ENCODE results near the gene NUBP2. TPM values are rescaled to one million over a fixed set of nuclear protein-coding genes. Genes with fewer than 3 reads are reported as not detected.

Gene NUBP2
- polyA plus RNA-seq, 3 donors = 53.8 to 71.8 (median 59.2) TPM

DNA sequence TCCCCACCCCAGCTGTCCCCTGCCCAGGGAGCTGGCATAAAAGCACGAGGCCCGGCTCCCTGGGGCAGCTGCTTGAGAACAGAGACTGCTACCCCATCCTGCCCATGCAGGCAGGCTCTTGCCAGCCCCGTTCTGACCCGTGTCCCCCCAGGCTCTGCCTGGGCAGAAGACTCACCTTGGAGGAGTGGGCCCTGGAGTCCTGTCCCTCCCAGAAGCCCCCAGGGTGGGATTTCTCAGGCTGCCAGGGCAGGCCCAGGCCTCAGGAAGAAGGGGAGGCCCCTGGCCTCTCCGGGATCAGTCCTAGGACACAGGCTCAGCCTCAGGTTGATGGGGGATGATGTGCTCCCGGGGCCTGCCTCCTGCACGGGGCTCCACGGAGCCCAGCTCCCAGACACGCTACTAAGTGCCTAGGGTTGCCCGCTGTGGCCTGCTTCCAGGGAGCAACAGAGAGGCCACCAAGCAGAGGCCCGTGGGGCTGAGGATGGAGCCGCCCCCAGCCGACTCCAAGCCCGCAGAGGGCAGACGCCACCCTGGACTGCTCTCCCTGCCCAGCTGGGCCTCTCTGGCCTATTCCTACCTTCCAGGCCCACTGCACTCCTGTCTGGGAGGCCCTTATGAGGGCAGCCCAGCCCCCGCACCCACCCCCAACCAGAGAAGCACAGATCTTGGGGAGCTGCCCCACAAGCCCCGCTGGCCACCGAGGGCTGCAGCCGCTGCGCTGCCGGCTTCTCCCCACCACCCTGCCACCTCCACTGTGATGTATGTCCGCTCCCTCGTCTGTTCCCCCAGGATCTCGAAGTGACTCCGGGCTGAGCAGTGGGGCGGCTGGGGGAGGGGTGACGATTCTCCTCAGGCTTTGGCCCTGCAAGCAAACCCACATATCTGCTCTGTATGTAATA lies 13.1 kb upstream of the NUBP2 start:
- no peak overlapping the region for H3K27ac ChIP-seq (ENCODE audit: low read depth, low read length)
- 80 to 85% (median 82%) methylated on average over 25 to 27 of the region's 27 CpGs for WGBS, 3 donors

DNA sequence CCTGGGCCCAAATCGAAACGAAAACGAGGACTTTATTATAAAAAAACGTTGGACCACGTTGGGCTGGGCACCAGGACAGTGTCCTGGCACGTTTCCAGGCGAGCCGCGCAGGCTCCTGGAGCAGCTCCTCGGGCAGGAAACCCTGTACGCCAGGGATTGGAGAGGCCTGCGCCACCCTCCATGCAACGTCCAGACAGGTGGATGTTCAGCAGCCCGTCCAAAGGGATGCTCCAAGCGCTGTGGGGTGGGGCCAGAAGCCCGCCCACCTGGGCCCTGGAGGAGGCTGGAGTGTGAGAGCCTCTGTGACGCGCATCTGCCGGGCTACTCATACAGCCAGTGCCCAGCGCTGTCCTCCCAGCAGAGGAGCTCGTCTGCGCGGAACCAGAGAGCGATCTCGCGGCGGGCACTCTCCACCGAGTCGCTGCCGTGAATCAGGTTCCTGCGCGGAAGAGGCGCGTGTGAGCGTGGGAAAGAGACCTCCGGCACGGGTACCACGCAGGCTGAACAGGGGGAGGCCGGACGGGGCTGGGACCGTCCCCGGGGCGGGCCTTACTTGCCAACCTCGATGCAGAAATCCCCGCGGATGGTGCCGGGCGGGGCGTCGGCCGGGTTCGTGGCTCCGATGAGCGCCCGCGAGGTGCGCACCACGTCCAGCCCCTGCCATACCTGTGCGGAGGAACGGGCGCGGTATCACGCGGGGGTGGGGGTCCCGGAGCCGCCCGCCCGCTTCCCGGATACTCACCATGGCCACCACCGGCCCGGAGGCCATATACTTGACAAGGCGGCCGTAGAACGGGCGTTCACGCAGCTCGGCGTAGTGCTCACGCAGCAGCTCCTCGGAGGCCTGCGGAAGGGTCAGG lies 12.2 kb upstream of the NUBP2 start:
- H3K27ac ChIP-seq (ENCODE audit: low read depth, low read length) = no peak overlapping the region
- 5 to 11% (median 9%) methylated on average over 79 to 81 of the region's 81 CpGs for WGBS, 3 donors

- H3K27ac ChIP-seq (ENCODE audit: low read depth, low read length) = no peak within 1 kb of the TSS
- 1% methylated on average over 43 to 79 of the region's 79 CpGs for WGBS, 3 donors
Observed at GRCh38 chr16:1771188-1771863, 11.4 kb upstream of the NUBP2 start, which contains the start of gene NME3. Gene NME3 (minus strand): TSS chr16:1771543. CDS start chr16:1771534, 9 bp downstream.

DNA sequence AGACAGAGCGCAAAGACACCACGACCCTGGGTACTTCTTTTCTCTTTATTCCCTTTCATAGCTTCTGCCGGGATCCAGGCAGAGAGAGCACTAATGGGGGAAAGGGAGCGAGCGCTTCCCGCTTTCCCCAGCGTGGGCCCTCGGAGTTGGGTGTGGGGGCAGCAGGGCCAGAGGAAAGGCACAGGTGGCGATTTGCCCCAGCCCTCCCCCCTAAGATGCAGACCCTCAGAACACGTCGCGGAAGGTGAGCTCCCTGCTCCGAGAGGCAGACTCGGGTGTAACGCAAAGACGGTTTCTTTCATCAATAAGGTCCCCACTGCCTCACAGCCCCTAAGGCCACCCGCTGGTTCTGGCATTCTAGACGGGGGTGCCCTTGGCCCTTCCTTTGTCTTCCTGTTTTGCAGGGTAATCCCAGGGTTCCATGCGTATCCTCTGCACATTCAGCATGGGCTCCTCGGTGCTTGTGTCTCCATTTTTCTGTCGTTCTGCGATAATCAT lies 10.8 kb upstream of the NUBP2 start:
- 12 to 18% (median 17%) methylated on average over 22 of the region's 22 CpGs for WGBS, 3 donors
- H3K27ac ChIP-seq (ENCODE audit: low read depth, low read length) = no peak overlapping the region

GRCh38 chr16:1772362-1772907 lies 10.3 kb upstream of the NUBP2 start, which contains the start of gene EME2:
Gene EME2 (plus strand): TSS chr16:1772810. CDS start chr16:1773228, 418 bp downstream.
- 0 to 1% (median 1%) methylated on average over 40 to 53 of the region's 53 CpGs for WGBS, 3 donors
- H3K27ac ChIP-seq (ENCODE audit: low read depth, low read length) = no peak within 1 kb of the TSS

- 0% methylated on average over 91 to 108 of the region's 108 CpGs for WGBS, 3 donors
Observed at GRCh38 chr16:1772908-1773702, 9.7 kb upstream of the NUBP2 start, which contains the start of gene MRPS34. Gene MRPS34 (minus strand): TSS chr16:1773134. CDS start chr16:1773119, 15 bp downstream.

DNA sequence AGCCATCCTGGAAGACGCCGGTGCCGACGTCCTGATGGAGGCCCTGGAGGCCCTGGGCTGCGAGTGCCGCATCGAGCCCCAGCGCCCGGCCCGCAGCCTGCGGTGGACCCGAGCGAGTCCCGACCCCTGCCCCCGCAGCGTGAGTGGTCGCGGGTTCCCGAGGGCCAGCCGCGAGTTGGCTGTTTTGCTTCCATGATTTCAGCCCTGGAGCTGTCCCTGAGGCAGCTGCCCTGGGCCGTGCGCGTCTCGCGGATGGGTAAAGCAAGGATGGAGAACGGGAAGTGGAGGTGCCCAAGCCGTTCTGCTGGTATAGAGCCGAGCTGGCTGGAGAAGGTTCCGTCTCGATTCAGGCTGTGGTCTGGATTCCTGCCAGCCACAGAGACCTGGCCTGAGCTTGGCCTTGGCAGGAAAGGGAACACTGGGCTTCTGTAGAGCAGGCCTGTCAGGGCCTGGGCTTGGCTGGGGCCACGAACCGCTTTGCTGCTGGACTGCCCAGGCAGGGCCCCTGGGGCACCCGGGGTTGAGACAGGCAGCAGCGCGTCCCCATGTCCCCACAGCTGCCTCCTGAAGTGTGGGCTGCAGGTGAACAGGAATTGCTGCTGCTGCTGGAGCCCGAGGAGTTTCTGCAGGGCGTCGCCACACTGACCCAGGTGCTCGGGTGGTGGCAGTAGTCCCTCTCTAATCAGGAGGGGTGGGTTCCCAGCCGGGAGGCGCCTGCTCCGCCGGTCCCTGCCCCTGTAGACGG lies 8.9 kb upstream of the NUBP2 start:
- no peak overlapping the region for H3K27ac ChIP-seq (ENCODE audit: low read depth, low read length)
- WGBS, 3 donors = 11 to 15% (median 13%) methylated on average over 45 of the region's 45 CpGs

More at GRCh38 chr16:1772908-1773702, 9.7 kb upstream of the NUBP2 start, which contains the start of gene MRPS34:
- no peak within 1 kb of the TSS for H3K27ac ChIP-seq (ENCODE audit: low read depth, low read length)

- WGBS, 3 donors = 72 to 91% (median 89%) methylated on average over 7 of the region's 7 CpGs
- H3K27ac ChIP-seq (ENCODE audit: low read depth, low read length) = no peak overlapping the region
Observed at GRCh38 chr16:1774448-1774780, 8.3 kb upstream of the NUBP2 start.

DNA sequence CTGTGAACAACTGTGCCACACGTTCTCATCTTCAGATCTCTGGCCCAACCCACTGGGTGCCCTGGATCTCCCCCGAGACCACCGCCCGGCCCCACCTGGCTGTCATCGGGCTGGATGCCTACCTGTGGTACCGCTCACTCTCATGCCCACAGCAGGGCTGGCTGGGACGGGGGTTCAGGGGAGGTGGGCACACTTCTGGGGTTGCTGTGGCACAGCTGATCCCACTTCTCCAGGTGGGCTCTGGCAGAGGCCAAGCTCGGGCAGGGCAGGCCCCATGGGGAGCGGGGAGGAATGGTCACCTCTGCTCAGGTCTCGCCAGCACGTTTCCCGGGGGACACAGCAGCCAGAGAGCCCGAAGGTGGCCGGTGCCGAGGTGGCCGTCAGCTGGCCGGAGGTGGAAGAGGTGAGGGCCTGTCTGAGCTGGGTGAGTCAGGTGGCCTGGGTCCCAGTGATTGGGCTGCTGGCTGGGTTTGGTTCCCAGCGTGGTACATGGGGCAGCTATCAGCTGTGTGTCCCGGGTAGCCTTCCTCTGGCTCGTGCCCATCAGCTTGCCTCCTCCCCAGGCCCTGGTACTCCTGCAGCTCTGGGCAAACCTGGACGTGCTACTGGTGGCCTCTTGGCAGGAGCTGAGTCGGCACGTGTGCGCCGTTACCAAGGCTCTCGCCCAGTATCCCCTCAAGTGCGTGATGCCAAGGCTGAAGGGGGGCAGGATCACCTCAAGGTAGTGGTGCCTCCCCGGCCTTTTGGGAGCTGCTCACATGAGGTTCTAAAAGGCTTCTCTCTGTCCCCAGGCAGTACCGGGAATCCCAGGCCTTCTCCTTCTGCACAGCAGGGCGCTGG lies 7.5 kb upstream of the NUBP2 start:
- no peak overlapping the region for H3K27ac ChIP-seq (ENCODE audit: low read depth, low read length)
- 88 to 93% (median 90%) methylated on average over 29 to 30 of the region's 30 CpGs for WGBS, 3 donors

DNA sequence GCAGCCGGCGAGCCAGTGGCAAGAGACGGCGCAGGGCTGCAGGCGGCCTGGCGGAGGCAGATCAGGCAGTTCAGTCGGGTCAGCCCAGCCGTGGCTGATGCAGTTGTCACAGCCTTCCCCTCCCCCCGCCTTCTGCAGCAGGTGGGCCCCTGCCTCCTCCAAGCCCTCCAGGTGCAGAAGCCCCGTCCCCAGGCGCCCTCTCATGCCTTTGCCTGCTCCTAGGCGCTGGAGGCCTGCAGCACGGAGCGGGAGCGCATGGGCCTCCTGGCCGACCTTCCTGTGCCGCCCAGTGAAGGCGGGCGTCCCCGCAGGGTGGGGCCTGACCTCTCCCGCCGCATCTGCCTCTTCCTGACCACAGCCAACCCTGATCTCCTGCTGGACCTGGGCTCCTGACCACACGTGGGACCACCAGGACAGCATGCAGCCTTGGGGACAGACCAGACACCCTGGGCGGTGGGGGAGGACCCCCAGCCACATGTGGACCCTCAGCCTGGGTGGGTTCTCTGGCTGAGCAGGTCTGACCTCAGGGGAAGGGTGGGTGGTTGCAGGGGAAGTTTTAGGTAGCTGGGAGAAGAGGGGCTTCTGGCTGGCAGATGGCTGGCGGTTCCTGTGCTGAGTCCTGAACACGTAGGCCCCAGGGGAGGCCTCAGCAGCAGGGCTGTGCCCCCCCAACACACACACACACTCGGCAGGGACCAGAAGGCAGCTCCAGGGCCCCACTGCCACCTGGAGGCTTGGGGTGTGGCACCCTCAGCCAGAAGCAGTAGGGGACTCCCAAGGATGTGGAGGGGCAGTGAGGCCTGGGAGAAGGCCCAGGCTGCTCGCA lies 6.7 kb upstream of the NUBP2 start:
- WGBS, 3 donors = 82 to 83% (median 82%) methylated on average over 23 to 28 of the region's 28 CpGs

GRCh38 chr16:1776672-1776955 lies 6.1 kb upstream of the NUBP2 start:
- WGBS, 3 donors = 82 to 90% (median 82%) methylated on average over 13 of the region's 13 CpGs

More for the DNA sequence above, 6.7 kb upstream of the NUBP2 start:
- no peak overlapping the region for H3K27ac ChIP-seq (ENCODE audit: low read depth, low read length)

GRCh38 chr16:1776991-1777374 lies 5.8 kb upstream of the NUBP2 start:
- no peak overlapping the region for H3K27ac ChIP-seq (ENCODE audit: low read depth, low read length)
- 90 to 93% (median 91%) methylated on average over 19 to 22 of the region's 22 CpGs for WGBS, 3 donors

More at GRCh38 chr16:1776672-1776955, 6.1 kb upstream of the NUBP2 start:
- no peak overlapping the region for H3K27ac ChIP-seq (ENCODE audit: low read depth, low read length)

DNA sequence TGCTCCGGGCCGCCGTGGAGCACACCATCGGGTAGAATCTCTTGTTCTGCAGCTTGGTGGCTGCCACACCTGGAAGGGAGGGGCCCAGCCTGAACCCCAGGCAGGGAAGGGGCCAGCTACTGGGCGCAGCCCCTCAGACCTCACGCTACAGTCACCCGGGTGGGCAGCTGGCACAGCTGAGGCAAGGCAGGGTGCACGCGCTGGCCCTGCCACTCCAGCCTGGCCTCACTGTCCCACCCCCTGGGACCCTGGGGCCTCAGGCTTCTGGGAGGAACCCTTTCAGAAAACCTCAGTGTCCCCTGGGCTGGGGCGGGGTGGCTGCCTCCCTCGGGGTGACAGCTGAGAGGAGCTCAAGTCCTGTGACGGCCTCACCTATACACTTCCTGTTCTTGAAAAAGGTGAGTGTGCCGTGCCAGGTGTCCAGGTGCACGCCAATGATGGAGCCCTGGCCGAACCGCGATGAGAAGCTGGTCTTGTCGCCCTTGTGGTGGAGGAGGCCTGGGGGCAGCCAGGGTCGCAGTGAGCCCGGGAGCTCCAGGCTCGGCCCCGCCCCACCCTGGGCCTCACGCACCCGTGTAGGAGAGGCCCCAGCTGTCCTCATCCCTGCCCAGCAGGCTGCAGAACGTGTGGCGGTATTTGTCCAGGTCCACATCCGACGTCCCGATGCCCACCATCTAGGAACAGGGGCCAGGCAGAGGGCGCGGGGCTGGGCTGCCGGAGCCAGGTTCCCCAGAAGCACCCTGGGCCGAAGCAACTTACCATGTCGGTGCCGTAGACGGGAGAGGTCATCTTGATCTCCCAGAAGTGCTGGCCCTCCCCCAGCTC lies 5.2 kb upstream of the NUBP2 start:
- 81 to 84% (median 83%) methylated on average over 33 to 36 of the region's 36 CpGs for WGBS, 3 donors
- H3K27ac ChIP-seq (ENCODE audit: low read depth, low read length) = no peak overlapping the region
